Loucy (cell line): Measurements from ENCODE around the gene AMOTL1.

Experiments used
- CTCF ChIP-seq: fragments of 200-600 bp; sonication (generic); conservative IDR thresholded peaks from 2 replicates; pipeline ENCODE4 v1.5.1; 2014; ENCODE audit warnings: mild to moderate bottlenecking, antibody characterized with exemption, low read length
- EZH2phosphoT487 ChIP-seq: fragments of 200-600 bp; IDR thresholded peaks from 2 replicates; pipeline ENCODE4 v1.6.1; 2018; ENCODE audit warnings: antibody characterized with exemption, mild to moderate bottlenecking, moderate library complexity, borderline replicate concordance

GRCh38 chr11:94781837-94782236 is 13.7 kb downstream of the AMOTL1 start:
- TF ChIP-seq CTCF: no peak
- no peak for TF ChIP-seq EZH2phosphoT487
